Measurements from ENCODE around the gene GLB1L2.

The GLB1L2 gene

GRCh38 chr11:134383576-134384221, 51.9 kb downstream of the GLB1L2 start:
- DNase-seq (ENCODE audit: low read depth) = no peak
- no peak for TF ChIP-seq CTCF (IDR thresholded peaks at IDR 0.05; ENCODE audit: control insufficient read depth, extremely low read depth, insufficient read depth)
- H3K4me3 ChIP-seq (ENCODE audit: low read depth, low read length) = no peak overlapping the region

GRCh38 chr11:134384406-134384805, 52.6 kb downstream of the GLB1L2 start:
- no peak for TF ChIP-seq CTCF (IDR thresholded peaks at IDR 0.05; ENCODE audit: control insufficient read depth, extremely low read depth, insufficient read depth)
- DNase-seq (ENCODE audit: low read depth) = no peak

GRCh38 chr11:134385171-134385570, 53.4 kb downstream of the GLB1L2 start:
- TF ChIP-seq CTCF (IDR thresholded peaks at IDR 0.05; ENCODE audit: control insufficient read depth, extremely low read depth, insufficient read depth) = no peak
- no peak overlapping the region for H3K4me3 ChIP-seq (ENCODE audit: low read depth, low read length)
- no peak for DNase-seq (ENCODE audit: low read depth)

More at GRCh38 chr11:134384406-134384805, 52.6 kb downstream of the GLB1L2 start:
- H3K4me3 ChIP-seq (ENCODE audit: low read depth, low read length) = no peak overlapping the region

- TF ChIP-seq CTCF (IDR thresholded peaks at IDR 0.05; ENCODE audit: control insufficient read depth, extremely low read depth, insufficient read depth) = no peak
- no peak overlapping the region for H3K4me3 ChIP-seq (ENCODE audit: low read depth, low read length)
- DNase-seq (ENCODE audit: low read depth) = peak; percentile 50
These were observed 54.2 kb downstream of the GLB1L2 start for GRCh38 chr11:134385774-134386565.

GRCh38 chr11:134386945-134387344, 55.2 kb downstream of the GLB1L2 start:
- no peak for TF ChIP-seq CTCF (IDR thresholded peaks at IDR 0.05; ENCODE audit: control insufficient read depth, extremely low read depth, insufficient read depth)
- no peak overlapping the region for H3K4me3 ChIP-seq (ENCODE audit: low read depth, low read length)
- no peak for DNase-seq (ENCODE audit: low read depth)

- no peak overlapping the region for H3K4me3 ChIP-seq (ENCODE audit: low read depth, low read length)
- TF ChIP-seq CTCF (IDR thresholded peaks at IDR 0.05; ENCODE audit: control insufficient read depth, extremely low read depth, insufficient read depth) = no peak
- no peak for DNase-seq (ENCODE audit: low read depth)
These were observed 55.7 kb downstream of the GLB1L2 start for GRCh38 chr11:134387501-134387900.
